DOHH2 (cell line): ENCODE results near the gene FABP7.

Experiments used
- EZH2phosphoT487 ChIP-seq: fragments of 200-600 bp; sonication (generic); IDR thresholded peaks from 2 replicates; pipeline ENCODE4 v1.6.1; 2017; ENCODE audit warnings: borderline replicate concordance, mild to moderate bottlenecking, antibody characterized with exemption, low read length, moderate library complexity, mixed read lengths
- TF ChIP-seq, protein P1 (sequence below): fragments of 200-600 bp; sonication (generic); IDR thresholded peaks from one replicate; pipeline ENCODE4 v1.5.1; 2014; ENCODE audit warnings: antibody characterized with exemption, mild to moderate bottlenecking, low read depth, low read length; ENCODE audit not compliant: poor library complexity, severe bottlenecking

- TF ChIP-seq, protein P1, sequence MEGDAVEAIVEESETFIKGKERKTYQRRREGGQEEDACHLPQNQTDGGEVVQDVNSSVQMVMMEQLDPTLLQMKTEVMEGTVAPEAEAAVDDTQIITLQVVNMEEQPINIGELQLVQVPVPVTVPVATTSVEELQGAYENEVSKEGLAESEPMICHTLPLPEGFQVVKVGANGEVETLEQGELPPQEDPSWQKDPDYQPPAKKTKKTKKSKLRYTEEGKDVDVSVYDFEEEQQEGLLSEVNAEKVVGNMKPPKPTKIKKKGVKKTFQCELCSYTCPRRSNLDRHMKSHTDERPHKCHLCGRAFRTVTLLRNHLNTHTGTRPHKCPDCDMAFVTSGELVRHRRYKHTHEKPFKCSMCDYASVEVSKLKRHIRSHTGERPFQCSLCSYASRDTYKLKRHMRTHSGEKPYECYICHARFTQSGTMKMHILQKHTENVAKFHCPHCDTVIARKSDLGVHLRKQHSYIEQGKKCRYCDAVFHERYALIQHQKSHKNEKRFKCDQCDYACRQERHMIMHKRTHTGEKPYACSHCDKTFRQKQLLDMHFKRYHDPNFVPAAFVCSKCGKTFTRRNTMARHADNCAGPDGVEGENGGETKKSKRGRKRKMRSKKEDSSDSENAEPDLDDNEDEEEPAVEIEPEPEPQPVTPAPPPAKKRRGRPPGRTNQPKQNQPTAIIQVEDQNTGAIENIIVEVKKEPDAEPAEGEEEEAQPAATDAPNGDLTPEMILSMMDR = no peak
- TF ChIP-seq EZH2phosphoT487 = no peak
Observed at GRCh38 chr6:122806291-122806690, 26.8 kb downstream of the FABP7 start.
